ENCODE results near the gene C9orf153. TPM values are rescaled to one million over a fixed set of nuclear protein-coding genes. Genes with fewer than 3 reads are reported as not detected.
"Not testable (repeated sequence)": the region's sequence is repeated elsewhere in the genome, so short reads cannot be mapped to it uniquely, and the experiment has no call there.

C9orf153 gene
- under 1 TPM; 0.12 to 0.35 TPM for total RNA-seq

GRCh38 chr9:86259557-86259956 is at the start of gene C9orf153:
TSS of gene C9orf153 (minus strand) at chr9:86259657. CDS start at chr9:86229603, 30,054 bp downstream.
- H3K4me3 Mint-ChIP-seq, result no peak within 1 kb of the TSS
- DNase-seq, result no peak
- no peaks in the 10 kb centered on the region for H3K4me1 Mint-ChIP-seq
- H3K9me3 Mint-ChIP-seq, result no peaks in the 10 kb centered on the region
- POLR2A ChIA-PET, result no interaction called here
- H3K36me3 Mint-ChIP-seq (ENCODE audit: low read depth), result peaks cover 14% of the 10 kb centered on the region
- no peaks in the 10 kb centered on the region for H3K27me3 Mint-ChIP-seq
- CTCF ChIA-PET, result no interaction called here
- H3K27ac Mint-ChIP-seq, result no peak within 1 kb of the TSS

- Mint-ChIP-seq H3K36me3 (ENCODE audit: low read depth) (peaks cover 72% of the 10 kb centered on the region), H3K27ac (no peak overlapping the region), H3K4me3 (no peak overlapping the region), H3K9me3 (no peaks in the 10 kb centered on the region), H3K4me1 (peaks cover 12% of the 10 kb centered on the region), H3K27me3 (no peaks in the 10 kb centered on the region)
- POLR2A ChIA-PET, result no interaction called here
- no peak for DNase-seq
- CTCF ChIA-PET, result interaction anchor here (1.2 kb wide), 1 partner anchor 25 kb away, joined by 3 read pairs; no protein-coding TSS in a partner anchor
Observed at GRCh38 chr9:86308687-86309086, 49.2 kb upstream of the C9orf153 start.

- Mint-ChIP-seq H3K4me3 (no peak overlapping the region), H3K27me3 (no peaks in the 10 kb centered on the region), H3K9me3 (no peaks in the 10 kb centered on the region), H3K36me3 (ENCODE audit: low read depth) (peaks cover 67% of the 10 kb centered on the region), H3K4me1 (peaks cover 21% of the 10 kb centered on the region), H3K27ac (peak overlapping the region; percentile 41)
- ChIA-PET POLR2A (no interaction called here), CTCF (interaction anchor here (0.6 to 1.7 kb wide), 2 partner anchors 22 to 1792 kb away, joined by 4 to 5 read pairs; partner anchors contain the start of gene ISCA1)
- no peak for DNase-seq
Observed at GRCh38 chr9:86304236-86304730, 44.8 kb upstream of the C9orf153 start.

GRCh38 chr9:86303316-86303975 is 44.0 kb upstream of the C9orf153 start:
- POLR2A ChIA-PET, result no interaction called here

GRCh38 chr9:86301686-86302085 is 42.2 kb upstream of the C9orf153 start:
- Mint-ChIP-seq H3K27ac (no peak overlapping the region), H3K4me3 (no peak overlapping the region)
- POLR2A ChIA-PET, result no interaction called here

More at GRCh38 chr9:86303316-86303975, 44.0 kb upstream of the C9orf153 start:
- Mint-ChIP-seq H3K9me3 (no peaks in the 10 kb centered on the region), H3K27ac (peak overlapping the region; percentile 73), H3K4me3 (no peak overlapping the region), H3K4me1 (peaks cover 24% of the 10 kb centered on the region), H3K27me3 (no peaks in the 10 kb centered on the region), H3K36me3 (ENCODE audit: low read depth) (peaks cover 72% of the 10 kb centered on the region)
- DNase-seq, result peak; percentile 52
- CTCF ChIA-PET, result no interaction called here

GRCh38 chr9:86300701-86301100 is 41.2 kb upstream of the C9orf153 start:
- H3K27me3 Mint-ChIP-seq, result no peaks in the 10 kb centered on the region
- peaks cover 72% of the 10 kb centered on the region for H3K36me3 Mint-ChIP-seq (ENCODE audit: low read depth)
- peak overlapping the region; percentile 50 for H3K27ac Mint-ChIP-seq
- no peak overlapping the region for H3K4me3 Mint-ChIP-seq
- DNase-seq, result no peak
- H3K9me3 Mint-ChIP-seq, result no peaks in the 10 kb centered on the region
- ChIA-PET POLR2A (no interaction called here), CTCF (no interaction called here)
- H3K4me1 Mint-ChIP-seq, result peaks cover 27% of the 10 kb centered on the region

More at GRCh38 chr9:86301686-86302085, 42.2 kb upstream of the C9orf153 start:
- CTCF ChIA-PET, result no interaction called here
- H3K9me3 Mint-ChIP-seq, result no peaks in the 10 kb centered on the region
- H3K27me3 Mint-ChIP-seq, result no peaks in the 10 kb centered on the region
- H3K36me3 Mint-ChIP-seq (ENCODE audit: low read depth), result peaks cover 72% of the 10 kb centered on the region
- peaks cover 27% of the 10 kb centered on the region for H3K4me1 Mint-ChIP-seq
- no peak for DNase-seq

GRCh38 chr9:86298873-86299272 is 39.4 kb upstream of the C9orf153 start:
- H3K9me3 Mint-ChIP-seq, result no peaks in the 10 kb centered on the region
- POLR2A ChIA-PET, result no interaction called here
- H3K27ac Mint-ChIP-seq, result peak overlapping the region; percentile 2
- no peak overlapping the region for H3K4me3 Mint-ChIP-seq
- H3K4me1 Mint-ChIP-seq, result peaks cover 21% of the 10 kb centered on the region
- peaks cover 63% of the 10 kb centered on the region for H3K36me3 Mint-ChIP-seq (ENCODE audit: low read depth)
- DNase-seq, result no peak
- H3K27me3 Mint-ChIP-seq, result no peaks in the 10 kb centered on the region
- CTCF ChIA-PET, result interaction anchor here (0.6 to 1.2 kb wide), 3 partner anchors 13 to 20 kb away, joined by 3 to 5 read pairs (median 3); no protein-coding TSS in a partner anchor

GRCh38 chr9:86290341-86290740 is 30.9 kb upstream of the C9orf153 start:
- POLR2A ChIA-PET, H3K27ac Mint-ChIP-seq, H3K27me3 Mint-ChIP-seq, DNase-seq, H3K4me3 Mint-ChIP-seq, CTCF ChIA-PET, H3K4me1 Mint-ChIP-seq, H3K9me3 Mint-ChIP-seq: not testable (repeated sequence)
- H3K36me3 Mint-ChIP-seq (ENCODE audit: low read depth), result peaks cover 11% of the 10 kb centered on the region

GRCh38 chr9:86288499-86289198 is 29.2 kb upstream of the C9orf153 start:
- Mint-ChIP-seq H3K4me3 (no peak overlapping the region), H3K36me3 (ENCODE audit: low read depth) (peaks cover 4% of the 10 kb centered on the region), H3K9me3 (no peaks in the 10 kb centered on the region), H3K4me1 (peaks cover 4% of the 10 kb centered on the region), H3K27ac (no peak overlapping the region), H3K27me3 (no peaks in the 10 kb centered on the region)
- ChIA-PET CTCF (no interaction called here), POLR2A (no interaction called here)
- DNase-seq, result no peak

GRCh38 chr9:86287013-86287412 is 27.6 kb upstream of the C9orf153 start:
- ChIA-PET POLR2A (no interaction called here), CTCF (no interaction called here)
- Mint-ChIP-seq H3K4me3 (no peak overlapping the region), H3K36me3 (ENCODE audit: low read depth) (peaks cover 4% of the 10 kb centered on the region), H3K9me3 (no peaks in the 10 kb centered on the region), H3K27ac (no peak overlapping the region), H3K4me1 (peaks cover 13% of the 10 kb centered on the region), H3K27me3 (no peaks in the 10 kb centered on the region)
- DNase-seq, result no peak

- ChIA-PET CTCF (interaction anchor here (1.1 kb wide), 1 partner anchor 12 kb away, joined by 3 read pairs; no protein-coding TSS in a partner anchor), POLR2A (no interaction called here)
- Mint-ChIP-seq H3K27ac (no peak overlapping the region), H3K4me1 (peaks cover 16% of the 10 kb centered on the region), H3K27me3 (no peaks in the 10 kb centered on the region), H3K4me3 (no peak overlapping the region), H3K36me3 (ENCODE audit: low read depth) (peaks cover 4% of the 10 kb centered on the region), H3K9me3 (no peaks in the 10 kb centered on the region)
- no peak for DNase-seq
Observed at GRCh38 chr9:86286278-86286677, 26.8 kb upstream of the C9orf153 start.

GRCh38 chr9:86285261-86285660 is 25.8 kb upstream of the C9orf153 start:
- no peak overlapping the region for H3K4me3 Mint-ChIP-seq
- no peaks in the 10 kb centered on the region for H3K27me3 Mint-ChIP-seq
- H3K27ac Mint-ChIP-seq, result no peak overlapping the region
- H3K36me3 Mint-ChIP-seq (ENCODE audit: low read depth), result peaks cover 5% of the 10 kb centered on the region
- POLR2A ChIA-PET, result no interaction called here
- CTCF ChIA-PET, result interaction anchor here (1.1 kb wide), 1 partner anchor 13 kb away, joined by 3 read pairs; no protein-coding TSS in a partner anchor
- H3K4me1 Mint-ChIP-seq, result peaks cover 23% of the 10 kb centered on the region
- no peaks in the 10 kb centered on the region for H3K9me3 Mint-ChIP-seq
- no peak for DNase-seq

- no peaks in the 10 kb centered on the region for H3K27me3 Mint-ChIP-seq
- H3K4me3 Mint-ChIP-seq, result peak overlapping the region; percentile 74
- ChIA-PET CTCF (interaction anchor here (0.9 to 2.1 kb wide), 4 partner anchors 16 to 81 kb away, joined by 3 to 5 read pairs (median 4); no protein-coding TSS in a partner anchor), POLR2A (no interaction called here)
- no peaks in the 10 kb centered on the region for H3K9me3 Mint-ChIP-seq
- peaks cover 36% of the 10 kb centered on the region for H3K4me1 Mint-ChIP-seq
- H3K27ac Mint-ChIP-seq, result peak overlapping the region; percentile 99
- no peak for DNase-seq
- peaks cover 10% of the 10 kb centered on the region for H3K36me3 Mint-ChIP-seq (ENCODE audit: low read depth)
Observed at GRCh38 chr9:86282979-86283535, 23.6 kb upstream of the C9orf153 start.
